HCT116 (cell line): Measurements from ENCODE around the gene OR5A1. TPM values are rescaled to one million over a fixed set of nuclear protein-coding genes. Genes with fewer than 3 reads are reported as not detected.

Experiments
- ATAC-seq: fragments of 200-7000 bp; cut with Tn5 transposase; 2 replicates; pipeline ENCODE4 v1.9.1; 2020; ENCODE audit warnings: mild to moderate bottlenecking, moderate library complexity
- BruUV-seq: library from RNA; stranded (reverse); fragments of 400-500 nt; replicated peaks from 2 replicates; lab custom pipeline; 2021; lab: Mats Ljungman, UMichigan
- CTCF ChIA-PET: fragments of 300-600 bp; sonication (Branson Sonifier 250); formaldehyde crosslinking; loops from one replicate; lab custom pipeline; 2021; ENCODE audit warnings: antibody characterized with exemption; lab: Charles Lee
- POLR2A ChIA-PET: fragments of 300-600, 350-600 bp; sonication (Branson Sonifier 250); formaldehyde crosslinking; loops from one replicate; lab custom pipeline; 2021; ENCODE audit warnings: antibody characterized with exemption; lab: Charles Lee
- RAD21 ChIA-PET, 2 experiments: fragments of 300-600 bp; sonication (Branson Sonifier 250); formaldehyde crosslinking; loops; one replicate each; lab custom pipeline; 2023; ENCODE audit warnings: low total read pairs in 2 of 2; ENCODE audit not compliant: uncharacterized antibody in 2 of 2, unreplicated experiment in 2 of 2, low non-redundant PET in 1 of 2; lab: Charles Lee
- DNase-seq: peaks from one replicate; pipeline ENCODE4 v3.0.0-alpha.2; 2010; ENCODE audit warnings: low read depth, low spot score
- H2AFZ ChIP-seq: fragments of 200-600 bp; shearing (Covaris generic), sonication (generic); 2 replicates; pipeline ENCODE4 v1.6.1; 2017; ENCODE audit warnings: low read depth, mixed run types, mixed read lengths, antibody characterized with exemption, low read length; ENCODE audit not compliant: poor library complexity, severe bottlenecking
- H3K27ac ChIP-seq: 2 replicates; pipeline ENCODE4 v1.5.1; 2012; ENCODE audit warnings: low read depth, low read length
- H3K27me3 ChIP-seq: fragments of 200-600 bp; sonication (generic); 2 replicates; pipeline ENCODE4 v1.6.1; 2016; ENCODE audit warnings: mixed run types, low read length, mixed read lengths; ENCODE audit not compliant: insufficient read depth
- H3K36me3 ChIP-seq, 2 experiments: fragments of 200-500 bp in 1 of 2; fragments of 200-600 bp in 1 of 2; sonication (Bioruptor generic) in 1 of 2; sonication (generic) in 1 of 2; 2 replicates each; pipeline versions ENCODE4 v1.5.1 to v1.6.1; 2014 to 2016; ENCODE audit warnings: low read length in 2 of 2, inconsistent platforms in 1 of 2, mixed read lengths in 1 of 2, mixed run types in 1 of 2; ENCODE audit not compliant: insufficient read depth in 2 of 2, control insufficient read depth in 1 of 2
- H3K4me1 ChIP-seq, 2 experiments: fragments of 200-600 bp in 1 of 2; sonication (generic) in 1 of 2; 2 replicates each; pipeline versions ENCODE4 v1.5.1 to v1.6.1; 2012 to 2017; ENCODE audit warnings: low read length in 2 of 2, inconsistent platforms in 1 of 2, mild to moderate bottlenecking in 1 of 2, mixed read lengths in 1 of 2, mixed run types in 1 of 2, moderate library complexity in 1 of 2; ENCODE audit not compliant: insufficient read depth in 2 of 2, control insufficient read depth in 1 of 2
- H3K4me2 ChIP-seq: fragments of 200-600 bp; sonication (generic); 2 replicates; pipeline ENCODE4 v1.6.1; 2017; ENCODE audit warnings: mixed run types, low read length, mixed read lengths
- H3K4me3 ChIP-seq, 2 experiments: fragments of 200-600 bp in 1 of 2; sonication (generic) in 1 of 2; replicated peaks in 1 of 2; 2 replicates each; pipeline ENCODE4 v1.5.1; 2011 to 2016; ENCODE audit warnings: low read length in 2 of 2, control low read depth in 1 of 2, low read depth in 1 of 2, mild to moderate bottlenecking in 1 of 2, mixed read lengths in 1 of 2, mixed run types in 1 of 2
- H3K79me2 ChIP-seq: fragments of 200-600 bp; sonication (generic); 2 replicates; pipeline ENCODE4 v1.6.1; 2017; ENCODE audit warnings: mild to moderate bottlenecking, mixed run types, low read length, moderate library complexity, mixed read lengths; ENCODE audit not compliant: insufficient read depth
- H3K9ac ChIP-seq: fragments of 200-600 bp; sonication (generic); 2 replicates; pipeline ENCODE4 v1.6.1; 2016; ENCODE audit warnings: low read length, mixed read lengths
- H3K9me2 ChIP-seq: fragments of 200-600 bp; sonication (generic), shearing (Covaris generic); 2 replicates; pipeline ENCODE4 v1.6.1; 2017; ENCODE audit warnings: mixed run types, mild to moderate bottlenecking, moderate library complexity; ENCODE audit not compliant: insufficient read depth
- H3K9me3 ChIP-seq, 2 experiments: fragments of 200-500 bp in 1 of 2; fragments of 200-600 bp in 1 of 2; sonication (Bioruptor generic) in 1 of 2; sonication (generic) in 1 of 2; 2 replicates each; pipeline ENCODE4 v1.6.1; 2014 to 2017; ENCODE audit warnings: low read length in 2 of 2, mixed read lengths in 2 of 2, inconsistent platforms in 1 of 2, low read depth in 1 of 2, mild to moderate bottlenecking in 1 of 2, mixed run types in 1 of 2, moderate library complexity in 1 of 2; ENCODE audit not compliant: control insufficient read depth in 1 of 2, insufficient read depth in 1 of 2
- H4K20me1 ChIP-seq: fragments of 200-600 bp; sonication (generic), shearing (Covaris generic); 2 replicates; pipeline ENCODE4 v1.6.1; 2017; ENCODE audit warnings: mixed run types, mild to moderate bottlenecking, moderate library complexity; ENCODE audit not compliant: insufficient read depth
- CTCF ChIP-seq, 3 experiments: fragments of 200-600 bp in 1 of 3; sonication (generic) in 1 of 3; IDR thresholded peaks in 2 of 3; conservative IDR thresholded peaks in 1 of 3; 2 replicates each; pipeline ENCODE4 v1.5.1; 2012 to 2017; ENCODE audit warnings: low read depth in 2 of 3, low read length in 2 of 3, antibody characterized with exemption in 1 of 3, borderline replicate concordance in 1 of 3, control low read depth in 1 of 3, mild to moderate bottlenecking in 1 of 3, mixed read lengths in 1 of 3, mixed run types in 1 of 3, moderate library complexity in 1 of 3; ENCODE audit not compliant: insufficient read depth in 1 of 3
- EGR1 ChIP-seq: IDR thresholded peaks from 2 replicates; pipeline ENCODE4 v1.6.1; 2012; ENCODE audit warnings: low read depth
- ELF1 ChIP-seq: IDR thresholded peaks from 2 replicates; pipeline ENCODE4 v1.6.1; 2012; ENCODE audit warnings: low read depth, borderline replicate concordance
- EZH2phosphoT487 ChIP-seq: fragments of 200-600 bp; IDR thresholded peaks from 2 replicates; pipeline ENCODE4 v1.6.1; 2018; ENCODE audit warnings: antibody characterized with exemption, borderline replicate concordance
- JUND ChIP-seq: IDR thresholded peaks from 2 replicates; pipeline ENCODE4 v1.6.1; 2012
- MAX ChIP-seq: IDR thresholded peaks from 2 replicates; pipeline ENCODE4 v1.6.1; 2012
- POLR2A ChIP-seq: IDR thresholded peaks from 2 replicates; pipeline ENCODE4 v1.7.0; 2011; ENCODE audit warnings: borderline replicate concordance; ENCODE audit not compliant: insufficient read depth, insufficient read length; ENCODE audit errors: extremely low read depth
- POLR2AphosphoS5 ChIP-seq: IDR thresholded peaks from 2 replicates; pipeline ENCODE4 v1.6.1; 2011; ENCODE audit warnings: mild to moderate bottlenecking, low read depth, low read length, moderate library complexity
- TCF7L2 ChIP-seq: IDR thresholded peaks from 2 replicates; pipeline ENCODE4 v1.7.0; 2011; ENCODE audit warnings: borderline replicate concordance, inconsistent platforms; ENCODE audit not compliant: insufficient read depth, insufficient read length; ENCODE audit errors: extremely low read depth
- YY1 ChIP-seq: IDR thresholded peaks from 2 replicates; pipeline ENCODE4 v1.6.1; 2011; ENCODE audit warnings: low read length, low read depth, moderate library complexity, mild to moderate bottlenecking; ENCODE audit not compliant: insufficient replicate concordance; ENCODE audit errors: extremely low read depth
- ZBTB33 ChIP-seq: IDR thresholded peaks from 2 replicates; pipeline ENCODE4 v1.6.1; 2011; ENCODE audit warnings: mild to moderate bottlenecking, low read length, moderate library complexity; ENCODE audit not compliant: insufficient replicate concordance; ENCODE audit errors: extremely low read depth
- ZFX ChIP-seq: fragments of 450-650 bp; IDR thresholded peaks from 2 replicates; pipeline ENCODE4 v1.6.1; 2017
- ZNF274 ChIP-seq: fragments of 200-500 bp; sonication (Bioruptor generic); IDR thresholded peaks from 2 replicates; pipeline ENCODE4 v1.6.1; 2014; ENCODE audit warnings: mild to moderate bottlenecking, low read depth, low read length, inconsistent platforms
- intact Hi-C: fragments of 100-400 bp; cut with micrococcal nuclease; formaldehyde crosslinking; loops from 2 replicates; pipeline ENCODE4 v1.10.0; 2022
- total RNA-seq: library from RNA; stranded (reverse); gene quantifications from one replicate; pipeline ENCODE4 v1.2.1, GENCODE V29; 2021; ENCODE audit not compliant: unreplicated experiment

OR5A1 gene
- total RNA-seq, 1 experiment from 2014 or later = not detected

- RAD21 ChIA-PET = no interaction called here
- no peak for ATAC-seq
- POLR2A ChIA-PET = no interaction called here
- H3K9me2 ChIP-seq = 0 out of 2 replicates have a peak, but pooled peaks cover 4% of the 10 kb centered on the region
- H3K27me3 ChIP-seq = no peaks in the 10 kb centered on the region
- H3K4me3 ChIP-seq = no peak overlapping the region
- H3K27ac ChIP-seq = no peak overlapping the region
- H3K36me3 ChIP-seq = no peaks in the 10 kb centered on the region
- H4K20me1 ChIP-seq = no peaks in the 10 kb centered on the region
- CTCF ChIA-PET = no interaction called here
- H3K4me1 ChIP-seq = no peaks in the 10 kb centered on the region
- TF ChIP-seq ELF1 = no peak
- no peak for TF ChIP-seq TCF7L2
- no peak for TF ChIP-seq ZFX
- TF ChIP-seq POLR2A = no peak
- no peak for TF ChIP-seq ZBTB33
- TF ChIP-seq ZNF274 = no peak
- no peak for TF ChIP-seq EZH2phosphoT487
- no peak for TF ChIP-seq POLR2AphosphoS5
- no peak for TF ChIP-seq EGR1
- no peak for TF ChIP-seq JUND
- TF ChIP-seq MAX = no peak
- no peak for TF ChIP-seq CTCF (IDR thresholded peaks at IDR 0.05 in 2 of 3, conservative IDR thresholded peaks at IDR 0.05 in 1 of 3; ENCODE audit: borderline replicate concordance in 1 of 3, insufficient read depth in 1 of 3, low read depth in 2 of 3, low read length in 2 of 3)
- TF ChIP-seq YY1 = no peak
- TF ChIP-seq, all 23 proteins: peak for 0
- Histone ChIP-seq H3K9ac (no peak overlapping the region), H3K4me2 (no peak overlapping the region), H2AFZ (no peak overlapping the region), H3K9me3 (no peaks in the 10 kb centered on the region), H3K79me2 (no peaks in the 10 kb centered on the region)
- intact Hi-C loops = no loop called here
- BruUV-seq = no TSS peak
- DNase-seq = no peak
These were observed 42.1 kb upstream of the OR5A1 start for GRCh38 chr11:59394186-59394585.
